Thyroid gland (tissue), 4 donors: ENCODE results near the gene TRMT10C.

Experiments
- CTCF ChIP-seq, 6 experiments: fragments of 200-600 bp in 3 of 6; fragments of 450-650 bp in 3 of 6; sonication (generic) in 3 of 6; IDR thresholded peaks; one replicate each; pipeline ENCODE4 v1.5.1; 2016 to 2019; ENCODE audit warnings: antibody characterized with exemption in 6 of 6, mild to moderate bottlenecking in 2 of 6, inconsistent platforms in 1 of 6, moderate library complexity in 1 of 6
- POLR2A ChIP-seq, 2 donors: fragments of 450-650 bp; IDR thresholded peaks; one replicate each; pipeline ENCODE4 v1.6.1; 2017; ENCODE audit warnings: antibody characterized with exemption in 2 of 2, mild to moderate bottlenecking in 2 of 2, moderate library complexity in 1 of 2

- TF ChIP-seq CTCF (IDR thresholded peaks at IDR 0.05) = no peak
- TF ChIP-seq POLR2A (IDR thresholded peaks at IDR 0.05) = no peak
Observed at GRCh38 chr3:101533603-101533968, 28.1 kb upstream of the TRMT10C start.
